ENCODE data around the gene RALY. TPM values are rescaled to one million over a fixed set of nuclear protein-coding genes. Genes with fewer than 3 reads are reported as not detected.
"Not testable (repeated sequence)": the region's sequence is repeated elsewhere in the genome, so short reads cannot be mapped to it uniquely, and the experiment has no call there.

RALY gene
- total RNA-seq, 1 donor from 2014 or later, result 78.5 TPM

GRCh38 chr20:34023937-34024722 is 30.4 kb downstream of the RALY start:
- Histone ChIP-seq H3K9me3 (no peaks in the 10 kb centered on the region), H3K27me3 (no peaks in the 10 kb centered on the region), H3K4me1 (peaks cover 17 to 31% of the 10 kb centered on the region in 2 donors), H3K27ac (no peak overlapping the region), H3K36me3 (no peaks in the 10 kb centered on the region), H3K4me3 (no peak overlapping the region)
- intact Hi-C loops (cut with DNase I), result no loop called here
- DNase-seq (ENCODE audit: low spot score in 2 of 2), result no peak
- TF ChIP-seq CTCF (IDR thresholded peaks at IDR 0.05), result no peak

GRCh38 chr20:34024723-34025351 is 31.1 kb downstream of the RALY start:
- intact Hi-C loops (cut with DNase I), result no loop called here
- TF ChIP-seq CTCF (IDR thresholded peaks at IDR 0.05), result no peak
- H3K27me3 ChIP-seq, result no peaks in the 10 kb centered on the region
- no peak for DNase-seq (ENCODE audit: low spot score in 2 of 2)
- H3K36me3 ChIP-seq, result no peaks in the 10 kb centered on the region
- no peaks in the 10 kb centered on the region for H3K9me3 ChIP-seq
- H3K4me1 ChIP-seq, result peaks cover 17 to 27% of the 10 kb centered on the region in 2 donors
- no peak overlapping the region for H3K4me3 ChIP-seq
- no peak overlapping the region for H3K27ac ChIP-seq

GRCh38 chr20:34028013-34028412 is 34.3 kb downstream of the RALY start:
- H3K27me3 ChIP-seq; intact Hi-C loops (cut with DNase I); H3K27ac ChIP-seq; H3K9me3 ChIP-seq; H3K4me3 ChIP-seq; DNase-seq (ENCODE audit: low spot score in 2 of 2): not testable (repeated sequence)
- peaks cover 10 to 18% of the 10 kb centered on the region in 2 donors for H3K36me3 ChIP-seq
- H3K4me1 ChIP-seq, result peaks cover 17 to 22% of the 10 kb centered on the region in 2 donors

GRCh38 chr20:34029415-34029814 is 35.7 kb downstream of the RALY start:
- intact Hi-C loops (cut with DNase I), result no loop called here
- no peaks in the 10 kb centered on the region for H3K27me3 ChIP-seq
- H3K4me3 ChIP-seq, result no peak overlapping the region
- peaks cover 14 to 17% of the 10 kb centered on the region in 2 donors for H3K4me1 ChIP-seq
- no peak overlapping the region for H3K27ac ChIP-seq
- DNase-seq (ENCODE audit: low spot score in 2 of 2), result no peak
- H3K36me3 ChIP-seq, result peaks cover 20 to 30% of the 10 kb centered on the region in 2 donors
- no peaks in the 10 kb centered on the region for H3K9me3 ChIP-seq
- TF ChIP-seq CTCF (IDR thresholded peaks at IDR 0.05), result no peak

GRCh38 chr20:34030456-34030855 is 36.7 kb downstream of the RALY start:
- H3K9me3 ChIP-seq, result no peaks in the 10 kb centered on the region
- TF ChIP-seq CTCF (IDR thresholded peaks at IDR 0.05), result no peak
- no peak overlapping the region for H3K4me3 ChIP-seq
- H3K27me3 ChIP-seq, result no peaks in the 10 kb centered on the region
- intact Hi-C loops (cut with DNase I), result no loop called here
- peaks cover 5 to 7% of the 10 kb centered on the region in 2 donors for H3K4me1 ChIP-seq
- no peak for DNase-seq (ENCODE audit: low spot score in 2 of 2)
- peaks cover 20 to 30% of the 10 kb centered on the region in 2 donors for H3K36me3 ChIP-seq
- no peak overlapping the region for H3K27ac ChIP-seq

GRCh38 chr20:34033903-34034302 is 40.2 kb downstream of the RALY start:
- Histone ChIP-seq H3K27ac (no peak overlapping the region), H3K4me1 (peaks cover 8 to 17% of the 10 kb centered on the region in 2 donors), H3K9me3 (no peaks in the 10 kb centered on the region), H3K4me3 (no peak overlapping the region), H3K36me3 (peaks cover 20 to 30% of the 10 kb centered on the region in 2 donors), H3K27me3 (no peaks in the 10 kb centered on the region)
- DNase-seq (ENCODE audit: low spot score in 2 of 2), result no peak
- intact Hi-C loops (cut with DNase I), result no loop called here
- TF ChIP-seq CTCF (IDR thresholded peaks at IDR 0.05), result no peak
